ENCODE measurements around the gene ATP9B.

ATP9B gene

DNA sequence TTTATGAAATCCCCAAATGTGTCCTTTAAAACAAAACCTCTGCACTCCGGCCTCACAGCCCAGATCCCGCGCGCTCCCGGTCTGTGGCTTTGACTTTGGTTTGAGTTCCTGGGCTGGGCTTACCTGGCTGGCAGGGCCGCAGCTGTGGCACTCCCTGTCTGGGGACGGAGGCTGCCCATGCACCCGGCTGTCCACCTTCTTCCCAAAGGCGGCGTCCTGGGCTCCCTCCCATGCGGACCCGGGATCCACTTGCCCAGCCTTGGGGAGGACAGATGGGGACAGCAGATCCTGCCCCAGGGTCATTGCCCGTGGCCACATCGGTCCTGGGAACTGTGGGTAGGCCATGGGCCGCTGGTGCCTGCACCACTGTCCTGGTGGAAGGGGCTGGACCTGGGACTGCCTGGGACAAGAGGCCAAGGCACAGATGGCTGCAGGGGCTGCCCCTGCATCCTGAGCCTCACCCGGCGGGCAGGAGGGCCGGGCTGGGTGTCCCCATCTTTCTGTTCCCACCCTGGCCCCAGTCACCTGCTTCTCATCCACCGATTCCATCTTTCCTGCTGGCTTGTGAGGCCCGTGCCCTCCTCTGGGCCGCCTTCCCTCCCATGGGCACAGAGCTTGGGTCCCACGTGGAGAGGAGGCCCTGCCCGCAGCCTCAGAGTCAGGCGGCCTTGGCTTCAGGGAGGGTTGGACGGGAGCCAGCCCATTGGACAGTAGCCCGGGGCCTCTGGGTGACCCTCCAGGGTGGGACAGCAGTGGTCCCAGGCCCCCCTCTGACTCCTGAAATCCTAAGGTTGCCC is 354.2 kb downstream of the ATP9B start:
- H3F3A ChIP-seq (ENCODE audit: insufficient read depth, low read length) = no peaks in the 10 kb centered on the region
- no peaks in the 10 kb centered on the region for H3K9me2 ChIP-seq (replicated peaks; ENCODE audit: insufficient read depth, low read length)
- no peak overlapping the region for H3K27ac ChIP-seq (ENCODE audit: low read length)
- no peak overlapping the region for H3K4me3 ChIP-seq (ENCODE audit: low read length)
- no peak for DNase-seq
- no peaks in the 10 kb centered on the region for H3K36me3 ChIP-seq (replicated peaks; ENCODE audit: insufficient read depth, low read length)
- no peak overlapping the region for H3K4me2 ChIP-seq (ENCODE audit: low read depth, low read length)
- H3K27me3 ChIP-seq (replicated peaks; ENCODE audit: insufficient read depth, low read length) = no peaks in the 10 kb centered on the region
- H4K20me1 ChIP-seq (ENCODE audit: insufficient read depth, low read length) = no peaks in the 10 kb centered on the region
- no peaks in the 10 kb centered on the region for H3K79me2 ChIP-seq (ENCODE audit: low read length)
- TF ChIP-seq EZH2phosphoT487 (IDR thresholded peaks at IDR 0.05; ENCODE audit: low read length) (no peak), EZH2 (optimal IDR thresholded peaks at IDR 0.05; ENCODE audit: low read depth, low read length) (no peak)
- TF ChIP-seq, protein P1, sequence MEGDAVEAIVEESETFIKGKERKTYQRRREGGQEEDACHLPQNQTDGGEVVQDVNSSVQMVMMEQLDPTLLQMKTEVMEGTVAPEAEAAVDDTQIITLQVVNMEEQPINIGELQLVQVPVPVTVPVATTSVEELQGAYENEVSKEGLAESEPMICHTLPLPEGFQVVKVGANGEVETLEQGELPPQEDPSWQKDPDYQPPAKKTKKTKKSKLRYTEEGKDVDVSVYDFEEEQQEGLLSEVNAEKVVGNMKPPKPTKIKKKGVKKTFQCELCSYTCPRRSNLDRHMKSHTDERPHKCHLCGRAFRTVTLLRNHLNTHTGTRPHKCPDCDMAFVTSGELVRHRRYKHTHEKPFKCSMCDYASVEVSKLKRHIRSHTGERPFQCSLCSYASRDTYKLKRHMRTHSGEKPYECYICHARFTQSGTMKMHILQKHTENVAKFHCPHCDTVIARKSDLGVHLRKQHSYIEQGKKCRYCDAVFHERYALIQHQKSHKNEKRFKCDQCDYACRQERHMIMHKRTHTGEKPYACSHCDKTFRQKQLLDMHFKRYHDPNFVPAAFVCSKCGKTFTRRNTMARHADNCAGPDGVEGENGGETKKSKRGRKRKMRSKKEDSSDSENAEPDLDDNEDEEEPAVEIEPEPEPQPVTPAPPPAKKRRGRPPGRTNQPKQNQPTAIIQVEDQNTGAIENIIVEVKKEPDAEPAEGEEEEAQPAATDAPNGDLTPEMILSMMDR (IDR thresholded peaks at IDR 0.05; ENCODE audit: low read length) = no peak
- no peak overlapping the region for H2AFZ ChIP-seq (ENCODE audit: low read length)
- H3K9ac ChIP-seq (ENCODE audit: low read length) = no peak overlapping the region
- H3K4me1 ChIP-seq (ENCODE audit: low read length) = no peaks in the 10 kb centered on the region
- H3K9me3 ChIP-seq (replicated peaks; ENCODE audit: insufficient read depth, low read length) = no peaks in the 10 kb centered on the region

DNA sequence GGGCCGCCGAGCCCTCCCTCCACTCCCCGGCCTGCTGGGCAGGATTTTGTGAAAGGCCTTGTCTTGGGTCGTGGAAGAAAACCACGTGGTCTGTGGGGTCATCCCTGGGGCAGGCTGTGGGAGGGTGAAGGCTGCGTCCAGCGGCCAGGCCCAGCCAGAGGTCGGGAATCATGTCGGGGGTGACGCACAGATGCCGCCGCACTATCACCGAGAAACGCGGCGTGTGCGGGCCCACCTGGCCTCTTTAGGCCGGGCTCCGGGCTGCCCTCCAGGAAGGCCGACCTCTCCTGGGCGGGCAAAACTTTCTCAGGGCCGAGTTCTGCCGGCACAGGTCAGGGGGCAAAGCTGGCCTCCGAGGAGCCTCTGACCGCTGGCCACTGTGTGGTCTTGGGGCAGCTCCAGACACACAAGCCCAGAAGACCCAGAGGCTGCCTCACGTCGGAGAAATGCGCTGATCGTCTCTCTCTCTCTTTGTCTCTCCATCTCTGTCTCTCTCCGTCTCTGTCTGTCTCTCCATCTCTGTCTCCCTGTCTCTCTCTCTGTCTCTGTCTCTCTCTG is 354.9 kb downstream of the ATP9B start:
- no peak overlapping the region for H3K4me3 ChIP-seq (ENCODE audit: low read length)
- no peaks in the 10 kb centered on the region for H3K27me3 ChIP-seq (replicated peaks; ENCODE audit: insufficient read depth, low read length)
- no peaks in the 10 kb centered on the region for H3K9me2 ChIP-seq (replicated peaks; ENCODE audit: insufficient read depth, low read length)
- no peaks in the 10 kb centered on the region for H3K79me2 ChIP-seq (ENCODE audit: low read length)
- no peaks in the 10 kb centered on the region for H4K20me1 ChIP-seq (ENCODE audit: insufficient read depth, low read length)
- no peak overlapping the region for H2AFZ ChIP-seq (ENCODE audit: low read length)
- no peaks in the 10 kb centered on the region for H3K4me1 ChIP-seq (ENCODE audit: low read length)
- no peak overlapping the region for H3K4me2 ChIP-seq (ENCODE audit: low read depth, low read length)
- no peaks in the 10 kb centered on the region for H3K9me3 ChIP-seq (replicated peaks; ENCODE audit: insufficient read depth, low read length)
- TF ChIP-seq EZH2 (optimal IDR thresholded peaks at IDR 0.05; ENCODE audit: low read depth, low read length) = no peak
- TF ChIP-seq EZH2phosphoT487 (IDR thresholded peaks at IDR 0.05; ENCODE audit: low read length) = no peak
- TF ChIP-seq, protein P1 (IDR thresholded peaks at IDR 0.05; ENCODE audit: low read length) = no peak
- H3K9ac ChIP-seq (ENCODE audit: low read length) = no peak overlapping the region
- H3K36me3 ChIP-seq (replicated peaks; ENCODE audit: insufficient read depth, low read length) = no peaks in the 10 kb centered on the region
- H3K27ac ChIP-seq (ENCODE audit: low read length) = no peak overlapping the region
- no peaks in the 10 kb centered on the region for H3F3A ChIP-seq (ENCODE audit: insufficient read depth, low read length)
- no peak for DNase-seq

DNA sequence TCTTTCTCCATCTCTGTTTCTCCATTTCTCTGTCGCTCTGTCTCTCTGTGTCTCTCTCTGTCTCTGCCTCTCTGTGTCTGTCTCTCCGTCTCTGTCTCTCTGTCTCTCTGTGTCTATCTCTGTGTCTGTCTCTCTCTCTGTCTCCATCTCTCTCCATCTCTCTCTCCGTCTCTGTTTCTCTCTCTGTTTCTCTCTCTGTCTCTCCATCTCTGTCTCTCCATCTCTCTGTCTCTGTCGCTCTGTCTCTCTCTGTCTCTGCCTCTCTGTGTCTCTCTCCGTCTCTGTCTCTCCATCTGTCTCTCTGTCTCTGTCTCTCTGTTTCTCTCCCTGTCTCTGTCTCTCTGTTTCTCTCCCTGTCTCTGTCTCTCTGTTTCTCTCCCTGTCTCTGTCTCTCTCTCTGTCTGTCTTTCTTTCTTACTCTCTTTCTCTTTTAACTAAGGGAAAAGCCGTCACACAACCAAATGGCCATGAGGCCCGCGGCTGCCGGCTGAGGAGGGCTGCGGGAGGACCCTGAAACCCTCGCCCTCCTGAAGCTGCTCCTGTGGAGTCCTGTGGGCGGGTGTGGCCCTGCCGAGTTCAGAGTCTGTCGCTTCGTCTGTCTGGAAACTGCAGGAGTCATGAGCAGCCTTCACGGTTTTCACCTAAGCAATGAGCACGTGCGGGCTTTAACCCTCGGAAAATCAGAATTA is 355.8 kb downstream of the ATP9B start:
- no peak for TF ChIP-seq EZH2 (optimal IDR thresholded peaks at IDR 0.05; ENCODE audit: low read depth, low read length)
- no peak for TF ChIP-seq EZH2phosphoT487 (IDR thresholded peaks at IDR 0.05; ENCODE audit: low read length)
- TF ChIP-seq, protein P1 (IDR thresholded peaks at IDR 0.05; ENCODE audit: low read length) = no peak
- Histone ChIP-seq H3F3A (ENCODE audit: insufficient read depth, low read length) (no peaks in the 10 kb centered on the region), H3K4me2 (ENCODE audit: low read depth, low read length) (no peak overlapping the region), H3K4me1 (ENCODE audit: low read length) (no peaks in the 10 kb centered on the region), H3K4me3 (ENCODE audit: low read length) (no peak overlapping the region), H3K9me3 (replicated peaks; ENCODE audit: insufficient read depth, low read length) (no peaks in the 10 kb centered on the region), H3K27ac (ENCODE audit: low read length) (no peak overlapping the region), H3K27me3 (replicated peaks; ENCODE audit: insufficient read depth, low read length) (no peaks in the 10 kb centered on the region), H4K20me1 (ENCODE audit: insufficient read depth, low read length) (no peaks in the 10 kb centered on the region), H3K79me2 (ENCODE audit: low read length) (no peaks in the 10 kb centered on the region), H3K9me2 (replicated peaks; ENCODE audit: insufficient read depth, low read length) (no peaks in the 10 kb centered on the region), H2AFZ (ENCODE audit: low read length) (no peak overlapping the region), H3K9ac (ENCODE audit: low read length) (no peak overlapping the region), H3K36me3 (replicated peaks; ENCODE audit: insufficient read depth, low read length) (no peaks in the 10 kb centered on the region)
- DNase-seq = no peak

Measured in MM.1S (cell line).